Caki2 (cell line): Measurements from ENCODE around the gene VPS35L. TPM values are rescaled to one million over a fixed set of nuclear protein-coding genes. Genes with fewer than 3 reads are reported as not detected.
"Not testable (repeated sequence)": the region's sequence is repeated elsewhere in the genome, so short reads cannot be mapped to it uniquely, and the experiment has no call there.

ENCODE experiments used
- DNase-seq: peaks from one replicate; pipeline ENCODE4 v3.0.0-alpha.2; 2015; ENCODE audit warnings: low read depth
- in situ Hi-C: cut with HindIII; loops from 2 replicates; pipeline ENCODE4 v1.10.0; 2016; ENCODE audit warnings: low sequenced_read_pairs, low pct_unique_long_range_greater_than_20kb, mixed read lengths
- total RNA-seq: library from RNA; depleted of rRNA; stranded (reverse); fragments of >200 nt; shearing (Covaris generic); gene quantifications from 2 replicates; pipeline ENCODE4 v1.2.3, GENCODE V29; 2014; ENCODE audit warnings: low replicate concordance

Gene VPS35L
- total RNA-seq, 1 experiment from 2014 or later = 20.7 TPM

DNA sequence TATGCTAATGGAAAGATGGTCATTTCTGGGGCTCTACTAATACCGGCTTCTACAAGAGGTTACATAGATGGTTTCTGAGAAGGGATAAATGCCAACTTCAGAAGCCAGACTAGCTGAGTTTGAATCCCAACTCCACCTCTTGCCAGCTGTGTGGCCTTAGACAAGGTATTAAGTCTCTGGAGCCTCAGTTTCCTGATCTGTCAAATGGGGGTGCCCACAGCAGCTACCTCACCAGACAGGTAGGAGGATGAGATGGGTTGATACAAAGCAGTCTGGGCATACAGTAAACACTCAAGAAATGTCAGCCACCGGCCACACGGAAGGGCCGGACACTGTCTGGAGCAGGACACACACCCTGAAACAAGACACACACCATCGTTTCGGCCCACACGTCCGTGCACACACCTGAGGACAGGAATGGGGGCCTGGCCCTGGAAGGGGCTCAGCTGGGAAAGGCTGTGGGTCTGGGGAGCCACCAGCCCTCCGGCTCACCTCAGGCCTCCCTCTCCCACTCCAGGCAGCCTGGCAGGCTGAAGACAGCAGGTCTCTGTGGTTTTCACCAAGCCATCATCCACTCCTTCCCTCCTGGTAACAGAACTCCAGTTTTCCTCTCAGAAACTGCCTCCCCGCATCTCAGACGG lies 157.0 kb downstream of the VPS35L start:
- in situ Hi-C loops = no loop called here

DNA sequence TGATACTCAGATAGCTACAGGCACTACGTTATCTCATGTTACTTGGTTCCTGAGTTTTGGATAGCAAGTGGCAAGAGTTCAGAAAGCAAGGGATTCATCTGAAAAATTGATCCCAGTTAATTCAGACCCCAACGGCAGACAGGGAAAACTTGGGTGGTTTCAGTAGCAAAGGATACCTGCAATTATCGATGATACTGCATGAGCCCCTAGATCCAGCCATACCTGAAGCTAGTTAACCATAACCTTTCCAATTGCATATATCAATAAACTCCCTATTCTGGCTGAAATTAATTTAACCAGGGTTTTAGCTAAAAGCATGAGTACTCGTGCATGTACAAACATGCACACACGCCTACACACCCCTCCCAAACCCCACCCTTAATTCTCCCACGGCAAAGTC lies 158.2 kb downstream of the VPS35L start:
- DNase-seq = no peak
- in situ Hi-C loops = no loop called here

More for the DNA sequence above, 157.0 kb downstream of the VPS35L start:
- no peak for DNase-seq

DNA sequence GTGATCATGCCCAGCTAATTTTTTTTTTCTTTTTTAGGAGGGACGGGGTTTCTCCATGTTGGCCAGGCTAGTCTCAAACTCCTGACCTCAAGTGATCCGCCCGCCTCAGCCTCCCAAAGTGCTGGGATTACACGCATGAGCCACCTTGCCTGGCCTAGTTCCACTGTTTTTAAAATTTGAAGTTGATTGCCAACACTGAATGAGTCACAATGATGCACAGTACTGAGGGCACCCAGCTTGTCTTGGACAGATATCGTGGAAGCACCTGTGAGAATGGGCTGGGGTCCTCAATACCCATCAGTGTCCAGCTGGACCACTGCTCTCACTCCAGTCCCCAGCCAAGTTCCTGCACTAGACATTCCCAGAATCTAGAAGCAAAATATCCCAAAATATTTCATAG lies 160.1 kb downstream of the VPS35L start:
- in situ Hi-C loops = no loop called here

DNA sequence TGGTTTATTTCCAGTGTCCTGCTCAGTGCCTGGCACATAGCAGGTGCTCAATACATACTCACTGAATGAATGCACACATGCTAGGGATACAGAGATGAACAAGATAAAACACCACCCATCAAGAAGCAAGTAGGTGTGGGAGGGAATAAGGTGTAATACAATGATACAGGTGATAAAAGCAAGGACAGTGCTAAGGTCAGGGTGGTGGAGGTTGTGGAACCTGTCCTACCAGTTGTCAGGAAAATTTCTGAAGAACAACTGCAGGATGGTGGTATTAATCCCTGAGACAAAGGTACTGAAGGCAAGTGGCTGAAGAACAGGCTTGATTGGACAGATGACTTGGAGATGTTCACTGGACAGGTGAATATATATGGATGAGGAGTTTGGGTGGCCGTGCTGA lies 160.7 kb downstream of the VPS35L start:
- in situ Hi-C loops = no loop called here
- no peak for DNase-seq

More for the DNA sequence above, 160.1 kb downstream of the VPS35L start:
- peak; percentile 56 for DNase-seq

DNA sequence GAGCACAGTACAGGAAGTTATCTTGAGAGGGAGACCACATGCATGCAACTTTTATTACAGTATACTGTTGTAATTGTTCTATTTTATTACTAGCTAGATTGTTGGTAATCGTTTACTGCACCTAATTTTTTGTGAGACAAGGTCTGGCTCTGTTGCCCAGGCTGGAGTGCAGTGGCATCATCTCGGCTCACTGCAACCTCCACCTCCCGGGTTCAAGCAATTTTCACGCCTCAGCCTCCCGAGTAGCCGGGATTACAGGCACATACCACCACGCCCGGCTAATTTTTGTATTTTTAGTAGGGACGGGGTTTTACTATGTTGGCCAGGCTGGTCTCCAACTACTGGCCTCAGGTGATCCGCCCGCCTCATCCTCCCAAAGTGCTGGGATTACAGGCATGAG lies 161.2 kb downstream of the VPS35L start:
- in situ Hi-C loops, DNase-seq: not testable (repeated sequence)

DNA sequence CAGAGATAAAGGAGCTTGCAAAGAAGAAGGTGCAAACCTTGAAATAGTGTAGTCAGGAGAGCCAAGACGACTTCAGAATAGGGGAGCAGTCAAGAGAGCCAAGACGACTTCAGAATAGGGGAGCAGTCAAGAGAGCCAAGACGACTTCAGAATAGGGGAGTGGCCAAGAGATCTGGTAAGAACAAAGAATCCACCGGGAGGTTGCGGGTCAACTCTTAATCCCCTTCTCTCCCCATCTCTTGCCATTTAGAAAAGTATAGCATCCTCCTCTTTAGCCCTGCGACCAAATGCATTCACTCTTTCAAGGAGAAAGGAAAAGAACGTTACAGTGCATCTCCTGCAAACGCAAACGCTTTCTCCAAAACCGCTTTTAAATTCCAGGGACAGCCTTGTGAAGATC lies 161.8 kb downstream of the VPS35L start:
- peak; percentile 29 for DNase-seq
- in situ Hi-C loops = no loop called here

DNA sequence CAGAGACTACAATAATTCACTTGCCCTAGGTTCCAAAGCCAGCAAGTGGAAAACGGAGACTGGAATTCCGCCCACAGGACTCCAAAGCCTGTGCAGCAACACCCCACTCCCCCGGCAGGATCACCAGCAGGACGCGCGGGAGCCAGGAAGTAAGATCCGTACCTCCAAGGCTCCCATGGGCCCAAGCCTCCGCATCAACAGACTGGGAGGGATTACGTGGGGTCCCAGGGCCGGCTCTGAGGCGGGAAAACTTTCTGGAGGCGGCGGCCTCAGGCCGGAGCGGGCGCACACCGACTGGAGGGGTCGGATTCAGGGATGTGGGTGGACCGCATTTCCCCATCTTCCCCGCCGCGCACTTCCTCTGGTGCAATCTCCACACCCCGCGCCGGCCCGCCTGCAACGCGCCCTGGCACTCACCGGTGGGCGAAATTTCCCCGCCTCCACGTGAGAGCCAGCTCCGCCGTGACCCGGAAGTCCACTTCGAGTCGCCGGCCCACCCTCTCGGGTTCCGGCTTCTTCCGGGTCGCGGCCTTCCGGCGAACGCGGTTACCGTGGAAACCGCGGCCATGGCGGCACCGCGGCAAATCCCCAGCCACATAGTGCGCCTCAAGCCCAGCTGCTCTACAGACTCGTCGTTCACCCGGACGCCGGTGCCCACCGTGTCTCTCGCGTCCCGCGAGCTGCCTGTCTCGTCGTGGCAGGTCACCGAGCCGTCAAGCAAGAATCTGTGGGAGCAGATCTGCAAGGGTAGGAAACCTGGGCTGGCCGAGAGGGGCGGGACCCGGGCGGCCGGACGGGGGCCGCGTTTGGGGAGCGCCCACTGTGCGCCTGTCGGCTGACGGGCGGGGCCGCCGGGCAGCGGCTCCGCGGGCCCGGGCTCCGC lies 162.5 kb downstream of the VPS35L start, which contains the start of the genes IQCK and KNOP1:
Gene IQCK (plus strand): TSS at position 531 of the 883 bp plus-strand sequence. CDS start 36 bp downstream, at position 567.
Gene KNOP1 (minus strand): TSS at position 487 of the 883 bp plus-strand sequence. CDS start 3,192 bp downstream, outside the sequence.
- peak; percentile 90 for DNase-seq
- in situ Hi-C loops = no loop called here

DNA sequence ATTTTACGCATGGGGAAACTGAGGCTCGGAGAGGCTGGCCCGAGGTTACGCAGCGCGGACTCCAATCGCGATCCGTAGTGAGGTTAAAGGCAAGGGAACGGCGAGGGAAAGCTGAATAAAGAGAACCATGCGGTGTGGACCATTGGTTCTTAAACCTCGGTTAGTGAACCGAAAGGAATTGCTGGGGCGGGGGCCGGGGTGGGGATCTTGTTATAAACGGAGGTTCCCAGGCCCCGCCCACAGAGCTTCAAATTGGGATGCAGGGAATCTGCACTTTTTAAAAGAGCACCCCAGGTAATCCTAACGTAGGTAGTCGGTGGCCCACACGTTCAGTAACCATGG lies 163.1 kb downstream of the VPS35L start:
- DNase-seq = no peak
- in situ Hi-C loops = no loop called here

DNA sequence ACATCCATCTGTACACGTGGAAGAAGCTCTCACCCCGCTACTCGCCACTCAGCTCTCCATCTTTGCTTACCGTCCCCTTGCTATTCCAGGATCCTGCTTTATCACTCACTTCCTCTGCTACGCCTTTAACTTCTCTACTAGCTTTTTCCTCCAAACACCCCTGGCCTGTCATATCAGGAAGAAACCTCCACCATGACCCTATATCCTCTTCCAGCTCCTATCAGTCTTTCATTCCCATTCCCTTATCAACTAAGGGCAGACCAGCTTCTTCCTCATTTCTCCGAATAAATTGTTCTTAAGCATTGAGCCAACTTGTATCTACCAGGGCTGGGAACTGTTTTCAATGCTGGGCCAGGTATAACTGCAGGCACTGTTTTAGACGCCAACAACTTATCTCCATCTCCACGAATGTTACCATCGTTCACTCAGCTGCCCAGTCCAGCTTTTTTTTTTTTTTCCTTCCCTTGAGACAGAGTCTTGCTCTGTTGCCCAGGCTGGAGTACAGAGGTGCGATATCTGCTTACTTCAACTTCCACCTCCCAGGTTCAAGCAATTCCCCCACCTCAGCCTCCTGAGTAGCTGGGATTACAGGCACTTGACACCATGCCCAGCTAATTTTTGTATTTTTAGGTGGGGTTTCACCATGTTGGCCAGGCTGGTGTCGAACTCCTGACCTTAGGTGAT lies 166.9 kb downstream of the VPS35L start:
- in situ Hi-C loops = no loop called here
- DNase-seq = no peak

DNA sequence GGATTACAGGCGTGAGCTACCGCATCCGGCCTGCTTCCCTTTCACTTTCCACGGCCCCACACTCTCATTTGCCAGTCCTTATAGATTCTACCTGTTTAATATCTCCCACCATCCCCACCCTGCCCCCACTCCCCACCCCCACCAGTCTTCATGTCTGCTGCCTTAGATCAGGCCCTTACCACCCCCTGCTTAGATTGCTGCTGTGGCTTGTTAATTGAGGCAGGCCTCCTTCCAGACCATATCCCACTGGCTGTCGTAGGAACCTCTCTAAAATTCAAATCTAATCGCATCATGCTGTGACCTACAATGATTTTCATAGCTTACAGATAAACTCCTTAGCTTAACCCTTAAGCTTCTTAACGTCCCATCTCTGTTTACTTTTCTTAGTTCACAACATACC lies 167.5 kb downstream of the VPS35L start:
- DNase-seq = no peak
- in situ Hi-C loops = no loop called here

DNA sequence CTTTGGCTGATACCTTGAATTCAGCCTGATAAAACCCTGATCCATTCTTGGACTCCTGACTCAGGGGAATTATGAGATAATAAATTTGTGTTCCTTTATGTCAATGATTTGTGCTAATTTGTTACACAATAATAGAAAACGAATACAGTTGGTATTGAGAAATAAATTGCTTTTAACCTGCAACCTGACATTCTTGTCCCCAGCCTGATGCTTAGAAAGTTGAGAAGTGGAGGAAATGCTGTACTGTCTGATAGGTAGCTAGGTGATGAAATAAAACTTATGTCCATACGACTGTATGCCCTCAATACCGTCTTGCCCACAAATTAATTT lies 173.1 kb downstream of the VPS35L start:
- in situ Hi-C loops = no loop called here
- DNase-seq = no peak

DNA sequence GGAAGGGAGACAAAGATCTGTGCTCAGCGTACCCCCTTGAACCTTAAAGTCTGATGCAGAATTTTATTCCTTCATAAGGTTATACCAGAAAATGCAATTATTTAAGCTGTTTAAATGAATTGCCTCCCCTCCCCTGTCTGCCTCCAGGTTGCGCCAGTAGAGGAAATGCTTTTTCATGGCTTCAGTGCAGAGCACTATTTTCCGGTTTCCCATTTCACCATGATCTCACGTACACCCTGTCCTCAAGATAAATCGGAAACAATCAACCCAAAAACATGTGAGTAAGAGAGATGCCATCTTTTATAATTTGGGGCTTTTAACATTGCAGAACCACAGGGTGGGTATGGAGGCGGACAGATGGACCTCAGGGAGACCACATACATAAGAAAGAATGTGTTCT lies 178.0 kb downstream of the VPS35L start:
- in situ Hi-C loops = no loop called here
- no peak for DNase-seq

DNA sequence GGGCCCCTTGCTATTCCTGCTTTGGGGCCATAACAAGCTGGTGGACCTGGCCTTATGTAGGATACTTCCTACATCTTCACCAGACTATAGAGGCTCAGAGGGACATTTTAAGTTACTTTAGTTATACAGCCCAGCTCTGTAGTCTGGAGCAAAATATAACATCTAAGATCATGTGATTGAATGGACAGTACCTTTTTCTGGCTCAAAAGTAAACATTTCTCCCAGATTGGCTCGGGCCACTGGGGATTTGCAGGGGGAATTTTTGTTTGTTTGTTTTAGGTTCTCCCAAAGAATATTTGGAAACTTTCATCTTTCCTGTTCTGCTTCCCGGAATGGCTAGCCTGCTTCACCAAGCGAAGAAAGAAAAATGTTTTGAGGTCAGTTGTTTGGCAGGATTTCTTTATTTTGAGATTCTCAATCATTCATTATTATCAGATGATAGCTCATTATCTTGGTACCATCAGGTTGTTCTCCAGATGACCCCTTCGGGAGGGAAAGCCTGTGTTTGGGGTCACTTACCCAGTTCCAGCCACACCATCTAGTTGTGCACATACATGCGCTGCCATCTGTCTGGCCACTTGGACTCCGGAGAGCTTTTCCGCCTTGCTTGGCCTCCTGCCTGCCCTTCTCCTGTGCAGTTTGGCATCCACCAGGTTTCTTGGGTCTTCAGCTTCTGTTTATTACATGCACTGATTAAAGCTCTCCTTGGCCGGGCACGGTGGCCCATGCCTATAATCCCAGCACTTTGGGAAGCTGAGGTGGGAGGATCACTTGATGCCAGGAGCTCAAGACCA lies 179.8 kb downstream of the VPS35L start:
- in situ Hi-C loops = no loop called here

DNA sequence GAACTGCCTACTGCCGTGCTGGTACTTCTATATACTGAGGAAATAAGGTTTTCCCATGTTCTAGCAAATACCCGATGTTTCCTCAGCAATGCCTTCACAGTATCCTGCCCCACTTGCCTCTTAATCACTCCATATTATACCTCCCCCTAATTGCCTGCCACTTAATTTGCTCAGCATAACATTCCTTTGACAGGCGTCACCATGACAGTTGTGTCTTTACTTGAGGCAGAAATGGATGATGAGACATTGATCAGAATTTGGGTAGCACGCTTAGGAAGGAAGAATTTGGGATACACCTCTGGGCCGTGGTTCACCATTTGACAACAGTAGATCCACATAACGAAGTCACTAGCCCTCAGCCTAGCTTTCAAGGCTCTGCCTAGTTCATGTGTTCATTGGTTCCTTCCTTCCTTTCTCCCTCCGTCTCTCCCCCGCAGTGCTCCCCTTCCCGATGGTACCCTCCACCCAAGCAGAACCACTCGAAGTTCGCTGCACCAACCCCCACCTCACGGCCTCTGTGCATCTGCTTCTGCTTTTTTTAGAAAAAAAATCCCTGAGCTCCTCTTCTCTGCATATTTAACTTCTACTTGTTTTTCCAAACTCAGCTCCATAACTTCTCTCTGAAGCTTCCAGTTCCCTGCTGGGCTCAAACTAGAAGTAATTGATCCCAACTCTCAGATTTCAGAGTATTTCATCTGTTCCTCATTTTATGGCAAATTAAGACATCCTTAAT lies 182.0 kb downstream of the VPS35L start:
- in situ Hi-C loops = no loop called here
- no peak for DNase-seq

More for the DNA sequence above, 179.8 kb downstream of the VPS35L start:
- DNase-seq = no peak

DNA sequence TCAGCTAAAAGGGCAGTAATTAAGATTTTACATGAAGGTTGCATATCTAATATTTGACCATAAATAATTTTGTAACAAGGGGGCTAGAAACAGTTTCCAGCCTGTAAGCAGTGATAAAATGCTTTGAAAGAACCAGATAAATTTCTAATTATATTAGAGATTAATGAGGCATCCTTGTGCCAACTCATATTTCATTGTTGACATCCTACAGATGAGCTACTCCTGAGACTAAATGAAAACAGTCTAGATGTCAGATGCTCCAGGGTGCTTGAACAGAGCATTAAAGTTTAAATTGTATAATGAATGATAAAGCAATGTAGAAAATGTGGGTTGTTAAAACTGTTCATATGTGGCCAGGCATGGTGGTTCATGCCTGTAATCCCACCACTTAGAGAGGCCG lies 185.9 kb downstream of the VPS35L start:
- in situ Hi-C loops = no loop called here
- no peak for DNase-seq

DNA sequence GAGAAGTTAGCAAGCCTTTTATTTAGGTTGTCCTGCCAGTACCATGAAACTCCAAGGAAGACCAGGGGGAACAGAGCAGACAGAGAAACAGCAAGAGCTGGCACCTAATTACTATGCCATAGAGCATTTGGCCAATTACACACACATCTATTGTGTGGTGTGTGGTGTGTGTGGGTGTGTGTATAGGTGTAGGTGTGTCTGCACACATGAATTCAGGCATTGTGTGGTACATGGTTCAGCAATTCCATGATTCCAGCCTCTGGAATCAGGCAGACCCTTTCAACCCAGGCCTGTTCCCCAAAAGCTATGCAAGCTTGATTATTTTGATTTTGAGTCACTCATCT lies 188.3 kb downstream of the VPS35L start:
- no peak for DNase-seq
- in situ Hi-C loops = no loop called here

DNA sequence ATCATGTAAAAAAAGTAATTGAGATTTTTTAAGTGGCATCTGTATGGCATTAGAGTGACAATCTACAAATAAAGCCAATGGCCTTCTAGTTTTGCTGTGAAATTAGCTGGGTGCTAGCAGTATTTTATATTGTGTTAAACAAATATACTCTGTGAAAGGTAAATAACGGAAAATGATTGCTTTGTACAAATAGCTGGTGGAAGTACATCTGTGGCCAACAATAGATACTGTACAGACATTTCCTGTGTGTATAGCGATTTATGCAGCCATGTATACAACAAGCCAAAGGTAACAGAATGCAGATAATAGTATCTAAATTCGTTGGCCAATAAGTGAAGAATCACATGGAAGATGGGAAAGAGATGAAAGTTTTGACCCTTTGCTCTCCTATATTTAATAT lies 189.2 kb downstream of the VPS35L start:
- DNase-seq = no peak
- in situ Hi-C loops = no loop called here
